Measurements from ENCODE around the gene SLC43A1.
"Not testable (repeated sequence)": the region's sequence is repeated elsewhere in the genome, so short reads cannot be mapped to it uniquely, and the experiment has no call there.

DNA sequence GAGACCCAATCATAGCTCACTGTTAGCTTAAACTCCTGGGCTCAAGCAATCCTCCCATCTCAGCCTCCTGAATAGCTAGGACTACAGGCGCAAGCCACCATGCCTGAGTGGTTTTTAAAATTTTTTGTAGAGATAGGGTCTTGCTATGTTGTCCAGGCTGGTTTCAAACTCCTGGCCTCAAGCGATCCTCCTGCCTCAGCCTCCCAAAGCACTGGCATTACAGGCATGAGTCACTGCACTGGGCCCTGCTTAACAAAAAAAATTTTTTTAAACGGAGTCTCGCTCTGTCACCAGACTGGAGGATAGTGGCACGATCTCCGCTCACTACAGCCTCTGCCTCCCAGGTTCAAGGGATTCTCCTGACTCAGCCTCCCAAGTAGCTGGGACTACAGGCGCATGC is 18.9 kb upstream of the SLC43A1 start:
- TF ChIP-seq, protein P1, sequence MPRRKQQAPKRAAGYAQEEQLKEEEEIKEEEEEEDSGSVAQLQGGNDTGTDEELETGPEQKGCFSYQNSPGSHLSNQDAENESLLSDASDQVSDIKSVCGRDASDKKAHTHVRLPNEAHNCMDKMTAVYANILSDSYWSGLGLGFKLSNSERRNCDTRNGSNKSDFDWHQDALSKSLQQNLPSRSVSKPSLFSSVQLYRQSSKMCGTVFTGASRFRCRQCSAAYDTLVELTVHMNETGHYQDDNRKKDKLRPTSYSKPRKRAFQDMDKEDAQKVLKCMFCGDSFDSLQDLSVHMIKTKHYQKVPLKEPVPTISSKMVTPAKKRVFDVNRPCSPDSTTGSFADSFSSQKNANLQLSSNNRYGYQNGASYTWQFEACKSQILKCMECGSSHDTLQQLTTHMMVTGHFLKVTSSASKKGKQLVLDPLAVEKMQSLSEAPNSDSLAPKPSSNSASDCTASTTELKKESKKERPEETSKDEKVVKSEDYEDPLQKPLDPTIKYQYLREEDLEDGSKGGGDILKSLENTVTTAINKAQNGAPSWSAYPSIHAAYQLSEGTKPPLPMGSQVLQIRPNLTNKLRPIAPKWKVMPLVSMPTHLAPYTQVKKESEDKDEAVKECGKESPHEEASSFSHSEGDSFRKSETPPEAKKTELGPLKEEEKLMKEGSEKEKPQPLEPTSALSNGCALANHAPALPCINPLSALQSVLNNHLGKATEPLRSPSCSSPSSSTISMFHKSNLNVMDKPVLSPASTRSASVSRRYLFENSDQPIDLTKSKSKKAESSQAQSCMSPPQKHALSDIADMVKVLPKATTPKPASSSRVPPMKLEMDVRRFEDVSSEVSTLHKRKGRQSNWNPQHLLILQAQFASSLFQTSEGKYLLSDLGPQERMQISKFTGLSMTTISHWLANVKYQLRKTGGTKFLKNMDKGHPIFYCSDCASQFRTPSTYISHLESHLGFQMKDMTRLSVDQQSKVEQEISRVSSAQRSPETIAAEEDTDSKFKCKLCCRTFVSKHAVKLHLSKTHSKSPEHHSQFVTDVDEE (CRISPR knock-in tag; IDR thresholded peaks at IDR 0.05), result not testable (repeated sequence)
- TF ChIP-seq, protein P2, sequence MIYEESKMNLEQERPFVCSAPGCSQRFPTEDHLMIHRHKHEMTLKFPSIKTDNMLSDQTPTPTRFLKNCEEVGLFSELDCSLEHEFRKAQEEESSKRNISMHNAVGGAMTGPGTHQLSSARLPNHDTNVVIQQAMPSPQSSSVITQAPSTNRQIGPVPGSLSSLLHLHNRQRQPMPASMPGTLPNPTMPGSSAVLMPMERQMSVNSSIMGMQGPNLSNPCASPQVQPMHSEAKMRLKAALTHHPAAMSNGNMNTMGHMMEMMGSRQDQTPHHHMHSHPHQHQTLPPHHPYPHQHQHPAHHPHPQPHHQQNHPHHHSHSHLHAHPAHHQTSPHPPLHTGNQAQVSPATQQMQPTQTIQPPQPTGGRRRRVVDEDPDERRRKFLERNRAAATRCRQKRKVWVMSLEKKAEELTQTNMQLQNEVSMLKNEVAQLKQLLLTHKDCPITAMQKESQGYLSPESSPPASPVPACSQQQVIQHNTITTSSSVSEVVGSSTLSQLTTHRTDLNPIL (CRISPR knock-in tag; IDR thresholded peaks at IDR 0.05; ENCODE audit: low read depth), result not testable (repeated sequence)
- TF ChIP-seq TOX (CRISPR knock-in tag; IDR thresholded peaks at IDR 0.05; ENCODE audit: borderline replicate concordance); SNAI2 (CRISPR knock-in tag; IDR thresholded peaks at IDR 0.05); ARNTL (CRISPR knock-in tag; IDR thresholded peaks at IDR 0.05; ENCODE audit: borderline replicate concordance, low read depth); TCF4 (CRISPR knock-in tag; IDR thresholded peaks at IDR 0.05; ENCODE audit: borderline replicate concordance): not testable (repeated sequence)
- TF ChIP-seq, protein P3, sequence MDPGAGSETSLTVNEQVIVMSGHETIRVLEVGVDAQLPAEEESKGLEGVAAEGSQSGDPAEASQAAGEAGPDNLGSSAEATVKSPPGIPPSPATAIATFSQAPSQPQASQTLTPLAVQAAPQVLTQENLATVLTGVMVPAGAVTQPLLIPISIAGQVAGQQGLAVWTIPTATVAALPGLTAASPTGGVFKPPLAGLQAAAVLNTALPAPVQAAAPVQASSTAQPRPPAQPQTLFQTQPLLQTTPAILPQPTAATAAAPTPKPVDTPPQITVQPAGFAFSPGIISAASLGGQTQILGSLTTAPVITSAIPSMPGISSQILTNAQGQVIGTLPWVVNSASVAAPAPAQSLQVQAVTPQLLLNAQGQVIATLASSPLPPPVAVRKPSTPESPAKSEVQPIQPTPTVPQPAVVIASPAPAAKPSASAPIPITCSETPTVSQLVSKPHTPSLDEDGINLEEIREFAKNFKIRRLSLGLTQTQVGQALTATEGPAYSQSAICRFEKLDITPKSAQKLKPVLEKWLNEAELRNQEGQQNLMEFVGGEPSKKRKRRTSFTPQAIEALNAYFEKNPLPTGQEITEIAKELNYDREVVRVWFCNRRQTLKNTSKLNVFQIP (CRISPR knock-in tag; IDR thresholded peaks at IDR 0.05; ENCODE audit: borderline replicate concordance, low read depth), result not testable (repeated sequence)
- TF ChIP-seq, protein P4, sequence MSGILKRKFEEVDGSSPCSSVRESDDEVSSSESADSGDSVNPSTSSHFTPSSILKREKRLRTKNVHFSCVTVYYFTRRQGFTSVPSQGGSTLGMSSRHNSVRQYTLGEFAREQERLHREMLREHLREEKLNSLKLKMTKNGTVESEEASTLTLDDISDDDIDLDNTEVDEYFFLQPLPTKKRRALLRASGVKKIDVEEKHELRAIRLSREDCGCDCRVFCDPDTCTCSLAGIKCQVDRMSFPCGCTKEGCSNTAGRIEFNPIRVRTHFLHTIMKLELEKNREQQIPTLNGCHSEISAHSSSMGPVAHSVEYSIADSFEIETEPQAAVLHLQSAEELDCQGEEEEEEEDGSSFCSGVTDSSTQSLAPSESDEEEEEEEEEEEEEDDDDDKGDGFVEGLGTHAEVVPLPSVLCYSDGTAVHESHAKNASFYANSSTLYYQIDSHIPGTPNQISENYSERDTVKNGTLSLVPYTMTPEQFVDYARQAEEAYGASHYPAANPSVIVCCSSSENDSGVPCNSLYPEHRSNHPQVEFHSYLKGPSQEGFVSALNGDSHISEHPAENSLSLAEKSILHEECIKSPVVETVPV (CRISPR knock-in tag; IDR thresholded peaks at IDR 0.05), result not testable (repeated sequence)
